ENCODE results near the gene CALM3. TPM values are rescaled to one million over a fixed set of nuclear protein-coding genes. Genes with fewer than 3 reads are reported as not detected.

The CALM3 gene
- total and polyA plus RNA-seq, 2 of the 13 experiments (the other 11 are each of a cell fraction or from before 2014, with no cell fraction given), result 239 to 258 TPM

DNA sequence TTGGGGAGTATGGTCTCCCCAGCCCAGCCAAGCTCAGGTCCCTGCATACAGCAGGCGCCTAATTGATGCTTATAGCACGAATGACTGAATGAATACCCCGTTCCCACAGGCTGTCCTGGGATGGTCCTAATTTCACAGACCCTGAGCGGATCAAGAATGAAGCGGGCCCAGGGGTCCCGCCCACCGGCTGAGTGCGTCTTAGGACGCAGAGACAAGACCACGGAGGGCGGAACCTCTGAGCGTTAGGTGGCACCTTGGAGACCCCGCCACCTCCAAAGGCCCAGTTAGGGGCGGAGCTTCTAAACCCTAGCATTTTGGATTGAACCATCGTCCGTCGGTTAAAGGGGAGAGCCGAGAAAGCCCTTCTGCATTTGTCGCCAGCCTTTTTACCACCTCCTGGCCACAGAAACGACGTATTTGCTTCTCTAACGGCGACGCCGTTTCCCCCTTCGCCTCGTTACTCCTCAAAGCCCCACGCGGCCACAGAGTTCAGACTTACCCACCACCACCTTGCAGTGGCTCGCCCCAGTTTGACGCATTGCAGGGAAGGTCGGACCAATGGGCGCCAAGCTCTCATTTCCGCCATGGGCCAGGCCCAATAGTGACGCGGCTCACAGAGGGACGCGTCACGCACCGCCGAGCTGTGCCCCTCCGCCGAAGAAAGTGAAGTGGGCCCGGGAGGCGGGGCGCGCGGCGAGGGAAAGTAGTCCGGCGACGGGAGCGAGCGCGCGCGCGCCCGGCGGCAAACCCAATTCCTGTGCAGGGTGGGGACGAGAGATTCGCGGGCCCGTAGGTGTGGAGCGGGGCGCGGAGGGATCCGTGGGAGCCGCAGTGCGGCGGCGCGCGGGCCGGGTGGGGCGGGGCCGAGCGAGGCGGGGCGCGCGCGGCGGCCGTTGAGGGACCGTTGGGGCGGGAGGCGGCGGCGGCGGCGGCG lies 479 bp upstream of the CALM3 start (continued):
- TF ChIP-seq, protein P1, sequence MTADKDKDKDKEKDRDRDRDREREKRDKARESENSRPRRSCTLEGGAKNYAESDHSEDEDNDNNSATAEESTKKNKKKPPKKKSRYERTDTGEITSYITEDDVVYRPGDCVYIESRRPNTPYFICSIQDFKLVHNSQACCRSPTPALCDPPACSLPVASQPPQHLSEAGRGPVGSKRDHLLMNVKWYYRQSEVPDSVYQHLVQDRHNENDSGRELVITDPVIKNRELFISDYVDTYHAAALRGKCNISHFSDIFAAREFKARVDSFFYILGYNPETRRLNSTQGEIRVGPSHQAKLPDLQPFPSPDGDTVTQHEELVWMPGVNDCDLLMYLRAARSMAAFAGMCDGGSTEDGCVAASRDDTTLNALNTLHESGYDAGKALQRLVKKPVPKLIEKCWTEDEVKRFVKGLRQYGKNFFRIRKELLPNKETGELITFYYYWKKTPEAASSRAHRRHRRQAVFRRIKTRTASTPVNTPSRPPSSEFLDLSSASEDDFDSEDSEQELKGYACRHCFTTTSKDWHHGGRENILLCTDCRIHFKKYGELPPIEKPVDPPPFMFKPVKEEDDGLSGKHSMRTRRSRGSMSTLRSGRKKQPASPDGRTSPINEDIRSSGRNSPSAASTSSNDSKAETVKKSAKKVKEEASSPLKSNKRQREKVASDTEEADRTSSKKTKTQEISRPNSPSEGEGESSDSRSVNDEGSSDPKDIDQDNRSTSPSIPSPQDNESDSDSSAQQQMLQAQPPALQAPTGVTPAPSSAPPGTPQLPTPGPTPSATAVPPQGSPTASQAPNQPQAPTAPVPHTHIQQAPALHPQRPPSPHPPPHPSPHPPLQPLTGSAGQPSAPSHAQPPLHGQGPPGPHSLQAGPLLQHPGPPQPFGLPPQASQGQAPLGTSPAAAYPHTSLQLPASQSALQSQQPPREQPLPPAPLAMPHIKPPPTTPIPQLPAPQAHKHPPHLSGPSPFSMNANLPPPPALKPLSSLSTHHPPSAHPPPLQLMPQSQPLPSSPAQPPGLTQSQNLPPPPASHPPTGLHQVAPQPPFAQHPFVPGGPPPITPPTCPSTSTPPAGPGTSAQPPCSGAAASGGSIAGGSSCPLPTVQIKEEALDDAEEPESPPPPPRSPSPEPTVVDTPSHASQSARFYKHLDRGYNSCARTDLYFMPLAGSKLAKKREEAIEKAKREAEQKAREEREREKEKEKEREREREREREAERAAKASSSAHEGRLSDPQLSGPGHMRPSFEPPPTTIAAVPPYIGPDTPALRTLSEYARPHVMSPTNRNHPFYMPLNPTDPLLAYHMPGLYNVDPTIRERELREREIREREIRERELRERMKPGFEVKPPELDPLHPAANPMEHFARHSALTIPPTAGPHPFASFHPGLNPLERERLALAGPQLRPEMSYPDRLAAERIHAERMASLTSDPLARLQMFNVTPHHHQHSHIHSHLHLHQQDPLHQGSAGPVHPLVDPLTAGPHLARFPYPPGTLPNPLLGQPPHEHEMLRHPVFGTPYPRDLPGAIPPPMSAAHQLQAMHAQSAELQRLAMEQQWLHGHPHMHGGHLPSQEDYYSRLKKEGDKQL (CRISPR knock-in tag; IDR thresholded peaks at IDR 0.05; ENCODE audit: low read depth), result peak; percentile 17; the same call in 1 of the 2 replicates
- TF ChIP-seq AKNA (CRISPR knock-in tag; IDR thresholded peaks at IDR 0.05; ENCODE audit: borderline replicate concordance), result no peak
- no peak for TF ChIP-seq ZNF619 (CRISPR knock-in tag; IDR thresholded peaks at IDR 0.05)
- TF ChIP-seq GPBP1L1 (CRISPR knock-in tag; IDR thresholded peaks at IDR 0.05), result no peak
- TF ChIP-seq NFKB2 (CRISPR knock-in tag; IDR thresholded peaks at IDR 0.05; ENCODE audit: borderline replicate concordance), result peak; percentile 74; the same call in 1 of the 2 replicates
- TF ChIP-seq ZNF607 (CRISPR knock-in tag; IDR thresholded peaks at IDR 0.05; ENCODE audit: borderline replicate concordance), result peak; percentile 72
- no peak; the same call in 1 of the 2 replicates for TF ChIP-seq ATF3 (CRISPR knock-in tag; IDR thresholded peaks at IDR 0.05)
- 0 out of 2 replicates have a peak, but pooled peaks have one; percentile 27 for TF ChIP-seq ZNF367 (CRISPR knock-in tag; IDR thresholded peaks at IDR 0.05; ENCODE audit: borderline replicate concordance)
- peak; percentile 90 for TF ChIP-seq ZFP91 (CRISPR knock-in tag; IDR thresholded peaks at IDR 0.05; ENCODE audit: borderline replicate concordance)
- TF ChIP-seq PAWR (CRISPR knock-in tag; IDR thresholded peaks at IDR 0.05; ENCODE audit: borderline replicate concordance), result no peak
- TF ChIP-seq, protein P2, sequence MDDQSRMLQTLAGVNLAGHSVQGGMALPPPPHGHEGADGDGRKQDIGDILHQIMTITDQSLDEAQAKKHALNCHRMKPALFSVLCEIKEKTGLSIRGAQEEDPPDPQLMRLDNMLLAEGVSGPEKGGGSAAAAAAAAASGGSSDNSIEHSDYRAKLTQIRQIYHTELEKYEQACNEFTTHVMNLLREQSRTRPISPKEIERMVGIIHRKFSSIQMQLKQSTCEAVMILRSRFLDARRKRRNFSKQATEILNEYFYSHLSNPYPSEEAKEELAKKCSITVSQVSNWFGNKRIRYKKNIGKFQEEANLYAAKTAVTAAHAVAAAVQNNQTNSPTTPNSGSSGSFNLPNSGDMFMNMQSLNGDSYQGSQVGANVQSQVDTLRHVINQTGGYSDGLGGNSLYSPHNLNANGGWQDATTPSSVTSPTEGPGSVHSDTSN (CRISPR knock-in tag; IDR thresholded peaks at IDR 0.05; ENCODE audit: borderline replicate concordance), result no peak

Measured in HepG2 (cell line).